HG02623 (cell line): Measurements from ENCODE around the gene TRIM62.

Experiments used
- ATAC-seq: cut with Tn5 transposase; IDR thresholded peaks from one replicate; pipeline ENCODE4 v1.9.1; 2021; ENCODE audit warnings: moderate library complexity; ENCODE audit not compliant: unreplicated experiment

The TRIM62 gene

DNA sequence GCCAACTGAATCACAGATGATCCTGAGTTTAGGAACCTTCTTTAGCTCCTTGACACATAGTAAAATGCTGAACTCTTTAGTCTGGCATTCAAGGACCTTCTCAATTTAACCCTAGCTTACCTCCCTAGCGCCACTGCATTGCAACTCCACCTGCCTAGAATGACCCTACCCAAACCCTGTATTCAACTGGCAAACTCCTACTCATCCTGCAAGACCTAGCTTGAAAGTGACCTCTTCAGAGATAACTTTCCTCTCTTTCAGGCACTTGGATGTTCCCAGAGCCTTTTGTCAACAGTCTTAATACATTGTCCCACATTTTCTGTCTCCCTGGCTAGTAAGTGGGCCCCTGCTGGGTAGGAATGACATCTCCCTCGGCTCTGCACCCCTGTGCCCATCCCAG, 19.7 kb downstream of the TRIM62 start:
- no peak for ATAC-seq

DNA sequence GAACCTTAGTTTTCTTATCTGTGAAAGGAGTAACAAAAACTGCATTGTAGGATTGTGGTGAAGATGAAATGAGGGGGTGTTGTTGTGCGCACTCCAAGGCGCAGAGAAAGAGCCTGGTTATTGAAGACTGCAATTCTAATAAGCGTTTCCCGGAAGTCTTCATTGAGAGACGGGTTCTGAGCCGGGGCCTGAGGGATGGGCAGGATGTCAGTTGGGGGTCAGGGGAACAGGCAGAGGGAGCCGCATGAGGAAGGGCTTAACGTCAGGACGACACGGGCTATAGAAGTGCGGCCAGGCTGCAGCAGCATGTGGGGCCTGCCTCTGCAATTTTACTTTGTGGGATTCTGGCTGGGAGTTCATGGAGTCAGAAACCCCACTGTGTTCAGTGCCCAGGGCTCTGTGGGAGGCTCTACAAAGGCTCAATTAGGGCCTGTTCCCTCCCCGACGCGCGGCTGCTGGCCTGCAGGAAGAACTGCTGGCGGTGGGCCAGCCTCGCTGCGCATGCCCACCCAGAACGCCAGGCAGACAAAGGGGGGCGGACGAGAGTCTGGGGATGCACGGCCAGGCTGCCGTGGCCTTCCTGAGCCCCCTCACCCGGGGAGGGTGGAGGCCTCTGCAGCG, 20.7 kb downstream of the TRIM62 start:
- ATAC-seq, result no peak

DNA sequence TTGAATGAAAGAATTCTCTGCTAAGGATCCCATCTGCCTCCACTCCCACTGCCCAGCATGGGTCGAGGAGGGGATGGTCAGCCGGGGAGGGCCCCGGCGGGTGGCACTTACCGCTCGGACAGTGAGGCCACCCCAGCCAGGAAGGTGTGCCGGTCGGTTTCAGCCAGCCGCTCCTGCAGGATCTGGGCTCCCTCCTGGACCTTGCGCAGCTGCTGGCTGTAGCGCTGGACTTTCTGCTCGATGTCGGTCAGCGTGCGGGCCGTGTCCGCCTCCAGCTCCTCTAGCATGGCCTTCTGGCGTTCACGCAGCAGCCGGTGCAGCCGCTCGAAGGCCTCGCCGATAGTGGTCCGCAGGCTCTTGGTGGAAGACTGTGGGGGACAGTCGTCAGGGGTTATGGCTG, 22.3 kb downstream of the TRIM62 start:
- ATAC-seq, result no peak

DNA sequence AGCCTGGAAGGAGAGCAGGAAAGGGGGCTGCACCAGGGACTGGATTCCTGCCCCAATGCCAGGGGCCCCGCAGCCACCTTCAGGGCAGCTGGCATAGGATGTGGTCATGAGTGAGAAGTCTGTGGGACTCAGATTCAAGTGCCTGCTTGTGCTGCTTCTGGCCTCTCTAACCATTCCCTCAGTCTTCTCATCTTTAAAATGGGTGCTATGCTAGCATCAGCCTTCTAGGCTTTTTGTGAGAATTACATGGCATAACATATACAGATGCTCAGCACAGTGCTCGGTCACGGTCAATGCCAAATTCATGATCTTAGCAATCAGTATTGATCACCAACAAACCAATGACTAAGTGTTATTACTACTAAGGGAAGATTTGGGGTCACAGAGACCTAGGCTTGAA, 23.5 kb downstream of the TRIM62 start:
- no peak for ATAC-seq

- ATAC-seq, result no peak
Observed at GRCh38 chr1:33157131-33157530, 24.7 kb downstream of the TRIM62 start.

DNA sequence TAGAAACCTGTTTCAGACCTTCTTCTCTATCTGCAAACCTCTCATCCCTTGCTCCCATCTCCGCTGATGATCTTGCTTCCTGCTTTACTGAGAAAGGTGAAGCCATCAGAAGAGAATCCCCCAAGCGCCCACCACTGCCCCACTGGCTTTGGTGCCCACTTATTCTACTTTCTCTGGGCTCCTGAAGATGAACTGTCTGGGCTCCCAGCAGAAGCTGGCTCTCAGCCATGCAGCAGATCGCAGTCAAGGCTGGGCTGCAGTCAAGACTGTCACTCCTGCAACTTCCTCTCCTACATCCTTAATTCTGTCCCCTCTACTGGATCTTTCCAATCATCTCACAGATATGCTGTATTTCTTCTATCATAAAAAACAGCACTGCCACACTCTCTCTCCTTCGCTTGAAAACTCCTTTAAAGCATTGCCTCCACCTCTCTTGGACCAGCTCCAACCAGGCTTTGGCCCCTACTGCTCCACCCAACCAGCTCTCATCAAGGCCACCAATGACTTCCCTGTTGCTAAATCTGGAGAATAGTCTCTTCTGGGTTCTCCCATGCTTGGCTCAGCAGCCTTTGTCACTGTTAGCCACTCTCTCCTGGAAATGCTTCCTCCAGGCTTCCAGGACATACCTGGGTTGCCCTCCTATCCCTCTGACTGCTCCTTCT, 25.8 kb downstream of the TRIM62 start:
- ATAC-seq, result no peak

DNA sequence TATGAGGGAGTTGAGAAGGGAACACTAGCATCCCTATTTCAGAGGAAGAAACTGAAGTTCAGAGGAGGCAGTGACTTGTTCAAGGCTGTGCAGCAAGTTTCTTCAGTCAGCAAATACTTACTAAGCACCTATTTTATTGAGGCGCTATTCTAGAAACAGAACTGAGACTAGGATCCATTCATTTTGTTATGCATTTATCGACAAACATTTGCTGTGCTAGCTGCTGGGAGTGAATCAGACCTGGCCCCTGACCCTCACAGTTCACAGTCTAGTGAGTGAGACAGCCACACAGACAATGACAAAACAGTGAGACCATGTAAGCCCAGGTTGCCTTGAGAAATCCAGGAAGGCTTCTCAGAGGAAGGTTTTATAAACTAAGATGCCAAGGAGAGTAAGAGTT, 28.2 kb downstream of the TRIM62 start:
- ATAC-seq, result no peak

DNA sequence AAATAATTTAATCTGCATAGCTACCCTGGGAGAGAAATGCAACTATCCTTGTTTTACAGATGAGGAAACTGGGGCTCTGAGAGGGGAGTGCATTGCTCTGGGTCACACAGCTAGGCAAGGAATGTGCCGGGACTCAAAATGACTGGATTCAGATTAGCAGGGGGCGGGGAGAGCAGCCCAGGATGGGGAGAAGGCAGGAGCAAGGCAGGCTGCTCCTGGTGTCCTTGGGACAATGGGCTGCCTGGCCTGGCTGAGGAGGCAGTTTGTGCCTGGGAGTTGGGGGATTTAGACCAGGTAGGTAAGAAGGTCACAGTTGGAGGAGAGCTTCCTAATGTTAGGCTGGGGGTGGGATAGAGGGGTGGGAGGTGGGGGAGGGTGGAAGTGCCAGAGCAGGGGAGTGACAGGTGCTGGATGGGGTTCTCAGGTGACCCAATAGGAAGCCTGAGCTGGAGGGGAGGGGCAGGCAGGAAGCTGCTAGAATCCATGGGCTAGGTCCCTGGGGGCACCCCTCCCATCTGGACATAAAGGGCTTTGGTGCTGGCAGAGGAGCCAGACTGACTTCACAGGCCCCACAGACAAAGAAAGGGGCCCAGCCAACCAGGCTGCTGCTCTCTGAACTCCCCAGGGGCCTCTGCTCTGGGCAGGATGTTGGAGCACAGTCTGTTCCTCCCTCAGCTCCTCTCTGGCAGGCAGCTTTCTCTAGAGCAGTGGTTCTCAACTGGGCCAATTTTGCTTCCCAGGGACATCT, 29.0 kb downstream of the TRIM62 start:
- no peak for ATAC-seq

DNA sequence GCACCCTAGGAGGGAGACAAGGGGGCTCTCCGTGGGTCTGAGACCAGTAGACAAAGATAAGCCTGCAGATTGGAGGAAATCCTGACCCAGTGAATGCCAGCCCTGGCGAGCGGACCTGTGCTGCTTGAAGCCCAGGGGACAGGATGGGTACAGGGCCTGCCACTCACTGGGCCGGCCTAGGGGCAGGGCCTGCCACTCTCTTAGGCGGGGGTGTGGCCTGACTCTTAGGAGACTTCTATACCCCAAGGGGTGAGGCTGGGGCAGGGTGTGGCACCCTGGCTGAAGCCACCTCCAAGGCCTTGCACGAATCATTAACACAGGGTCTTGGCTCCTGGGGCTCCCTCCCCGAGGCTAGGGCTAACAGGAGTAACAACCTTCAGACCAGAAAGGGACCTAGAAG, 30.7 kb downstream of the TRIM62 start:
- ATAC-seq, result no peak

DNA sequence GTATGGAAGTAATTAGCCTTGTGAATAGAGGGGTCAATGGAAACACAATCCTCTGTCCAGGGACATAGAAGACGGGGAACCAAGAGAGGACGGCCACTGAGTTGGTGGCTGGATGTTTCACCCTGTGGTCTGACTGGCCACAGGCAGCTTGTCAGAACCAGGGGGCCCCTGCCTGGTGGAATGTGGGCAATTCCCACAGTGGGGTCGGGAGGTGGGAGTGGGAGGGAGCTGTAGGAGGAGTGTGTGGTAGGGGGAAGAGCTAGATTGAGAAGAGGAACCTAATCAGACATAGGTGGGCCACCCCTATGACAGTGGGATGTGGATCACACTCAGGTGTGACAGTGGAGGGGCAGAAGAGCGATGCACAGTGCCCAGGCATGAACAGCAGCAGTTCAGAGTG, 31.3 kb downstream of the TRIM62 start:
- ATAC-seq, result no peak

DNA sequence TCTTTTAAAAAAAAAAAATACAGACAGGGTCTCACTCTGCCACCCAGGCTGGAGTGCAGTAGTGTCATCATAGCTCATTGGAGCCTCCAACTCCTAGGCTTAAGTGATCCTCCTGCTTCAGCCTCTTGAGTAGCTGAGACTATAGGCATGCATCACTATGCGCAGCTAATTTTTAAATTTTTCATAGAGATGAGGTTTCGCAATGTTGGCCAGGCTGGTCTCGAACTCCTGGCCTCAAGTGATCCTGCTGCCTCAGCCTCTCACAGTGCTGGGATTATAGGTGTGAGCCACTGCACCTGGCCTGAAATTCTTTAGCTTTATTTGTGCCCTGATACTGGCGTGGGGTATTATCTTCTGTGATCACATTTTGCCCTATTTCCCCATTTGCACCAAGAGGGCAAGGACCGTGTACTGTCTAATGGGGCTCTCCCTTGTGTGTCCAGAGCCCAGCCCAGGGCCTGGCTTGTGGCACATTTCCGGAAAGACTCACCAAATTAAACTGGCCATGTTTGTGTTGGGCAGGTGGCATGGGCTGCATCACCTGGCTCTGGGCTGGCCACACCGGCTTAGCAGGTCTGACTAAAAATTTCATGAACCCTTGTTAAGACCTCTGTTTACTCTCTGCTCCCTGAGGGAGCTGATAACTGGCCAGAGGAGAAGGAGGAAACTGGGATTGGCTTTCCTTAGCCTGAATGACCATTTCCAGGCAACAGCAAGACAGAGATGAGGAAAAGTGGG, 32.2 kb downstream of the TRIM62 start:
- no peak for ATAC-seq

GRCh38 chr1:33148615-33149014, 33.2 kb downstream of the TRIM62 start:
- ATAC-seq, result no peak

GRCh38 chr1:33147997-33148314, 33.9 kb downstream of the TRIM62 start:
- ATAC-seq, result no peak

- no peak for ATAC-seq
Observed at GRCh38 chr1:33147275-33147996, 34.4 kb downstream of the TRIM62 start.

- ATAC-seq, result no peak
Observed at GRCh38 chr1:33146003-33146402, 35.8 kb downstream of the TRIM62 start.

DNA sequence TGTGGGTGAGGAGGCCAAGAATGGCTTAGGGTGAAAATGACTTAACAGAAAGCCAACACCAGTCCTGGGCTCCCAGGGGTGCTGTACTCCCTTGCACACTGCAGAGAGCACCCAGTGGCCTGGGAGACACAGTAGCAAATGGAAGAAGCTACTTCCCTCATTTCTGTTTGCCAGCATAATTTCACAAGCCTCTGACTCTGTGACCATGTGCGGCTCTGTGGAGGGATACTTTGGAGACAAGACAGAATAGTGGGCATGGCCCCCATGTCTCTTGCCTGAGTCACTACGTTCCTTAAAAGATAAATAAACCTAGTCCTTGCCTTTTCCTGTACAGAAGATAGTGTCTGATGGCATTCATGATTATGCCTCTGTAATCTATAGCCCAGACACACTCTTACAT, 38.1 kb downstream of the TRIM62 start:
- no peak for ATAC-seq

DNA sequence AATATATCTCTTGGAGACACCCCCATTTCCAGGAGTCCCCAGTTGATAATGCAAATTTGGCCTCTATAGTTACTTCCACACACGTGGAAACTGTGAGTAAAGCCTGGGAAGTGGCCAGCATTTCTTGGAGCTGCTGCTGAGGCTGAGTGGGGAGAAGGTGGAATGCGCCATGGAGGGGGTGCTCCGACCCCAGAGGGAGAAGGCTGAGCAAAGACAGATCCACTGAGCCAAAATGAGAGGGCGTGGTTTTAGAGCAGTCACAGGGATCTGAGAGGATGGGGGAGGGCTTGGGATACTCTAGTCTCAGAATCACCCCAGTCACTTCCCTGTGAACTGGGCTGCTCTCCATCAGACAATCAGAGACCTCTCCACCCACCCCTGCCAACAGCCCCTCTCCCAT, 38.7 kb downstream of the TRIM62 start:
- no peak for ATAC-seq

DNA sequence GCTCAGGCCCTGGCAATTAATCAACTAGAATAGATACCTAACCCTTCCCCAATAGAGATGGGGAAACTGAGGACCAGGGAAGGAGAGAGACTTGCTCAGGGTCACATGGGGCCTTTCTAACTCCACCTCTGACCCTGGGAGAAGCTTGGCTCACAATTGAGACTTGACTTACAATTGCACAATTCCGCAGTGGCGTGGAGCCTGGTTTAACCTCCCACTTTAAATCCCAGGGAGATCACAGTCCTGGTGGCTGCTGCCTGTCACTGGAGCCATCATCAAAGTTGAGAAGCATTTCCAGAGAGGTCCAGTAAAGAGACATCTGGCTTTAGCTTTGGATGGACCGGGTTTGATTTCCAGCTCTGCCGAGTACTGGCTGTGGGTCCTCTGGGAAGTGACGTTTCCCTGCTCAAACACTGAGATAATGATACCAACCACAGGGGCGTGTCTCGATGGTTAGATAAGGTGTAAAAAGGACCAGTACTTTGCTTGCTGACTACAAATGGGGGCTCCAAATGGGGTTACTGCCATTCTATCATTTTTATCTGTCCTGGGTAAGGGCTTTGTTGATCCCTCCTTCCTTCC, 39.3 kb downstream of the TRIM62 start:
- ATAC-seq, result no peak

DNA sequence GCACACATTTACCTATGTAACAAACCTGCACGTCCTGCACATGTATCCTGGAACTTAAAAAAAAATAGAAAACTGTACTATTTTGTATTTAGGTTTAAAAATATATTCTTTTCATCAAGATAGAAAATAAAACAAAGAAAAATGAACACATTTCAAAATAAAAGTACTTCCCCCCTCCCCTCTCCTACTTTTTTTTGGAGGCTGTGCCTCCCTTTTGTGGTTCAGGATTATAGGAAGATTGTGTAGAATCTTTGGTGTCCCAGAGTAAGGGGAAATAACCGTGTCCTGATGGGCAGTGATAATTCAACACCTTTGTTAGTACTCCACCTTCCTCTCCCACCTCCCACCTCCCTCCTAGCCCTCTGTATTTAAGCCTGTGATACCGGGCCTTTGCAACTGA, 40.1 kb downstream of the TRIM62 start:
- no peak for ATAC-seq

GRCh38 chr1:33141216-33141615, 40.6 kb downstream of the TRIM62 start:
- ATAC-seq, result no peak
